NK-92 treated with Interleukin-12 subunit alpha and Interleukin-12 subunit beta, amount 100 ng/mL, for 24 hours (cell line): ENCODE results near the gene DBF4.
"Not testable (repeated sequence)": the region's sequence is repeated elsewhere in the genome, so short reads cannot be mapped to it uniquely, and the experiment has no call there.

Experiments
- DNase-seq: peaks from one replicate; lab custom pipeline; 2025; lab: John Stamatoyannopoulos, UW

Gene DBF4

DNA sequence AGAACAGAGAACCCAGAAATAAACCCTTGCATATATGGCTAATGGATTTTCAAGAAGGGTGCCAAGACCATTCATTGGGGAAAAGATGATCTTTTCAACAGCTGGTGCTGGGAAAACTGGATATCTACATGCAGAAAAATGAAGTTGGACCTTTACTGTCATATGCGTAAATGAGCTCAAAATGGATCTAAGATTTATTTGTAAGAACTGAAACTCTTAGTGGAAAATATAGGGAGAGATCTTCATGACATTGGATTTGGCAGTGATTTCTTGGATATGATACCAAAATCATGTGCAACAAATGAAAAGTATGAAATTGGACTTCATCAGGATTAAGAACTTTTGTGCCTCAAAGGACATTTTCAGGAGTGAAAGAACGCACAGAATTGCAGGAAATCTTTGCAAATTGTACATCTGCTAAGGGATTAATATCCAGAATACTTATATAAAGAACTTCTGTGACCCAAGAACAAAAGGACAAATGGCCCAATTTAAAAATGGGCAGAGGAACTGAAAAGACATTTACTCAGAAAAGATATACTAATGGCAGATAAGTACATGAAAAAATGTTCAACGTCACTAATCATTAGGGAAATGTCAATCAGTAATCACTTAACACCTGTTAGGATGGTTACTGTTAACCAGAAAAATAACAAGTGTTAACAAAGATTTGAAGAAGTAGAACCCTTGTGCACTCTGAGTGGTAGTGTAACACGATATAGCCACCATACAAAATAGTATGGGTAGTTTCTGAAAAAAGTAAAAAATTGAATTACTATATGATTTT, 6.1 kb downstream of the DBF4 start:
- DNase-seq, result no peak

GRCh38 chr7:87885018-87885417, 8.7 kb downstream of the DBF4 start:
- no peak for DNase-seq

- no peak for DNase-seq
Observed at GRCh38 chr7:87886875-87887274, 10.6 kb downstream of the DBF4 start.

DNA sequence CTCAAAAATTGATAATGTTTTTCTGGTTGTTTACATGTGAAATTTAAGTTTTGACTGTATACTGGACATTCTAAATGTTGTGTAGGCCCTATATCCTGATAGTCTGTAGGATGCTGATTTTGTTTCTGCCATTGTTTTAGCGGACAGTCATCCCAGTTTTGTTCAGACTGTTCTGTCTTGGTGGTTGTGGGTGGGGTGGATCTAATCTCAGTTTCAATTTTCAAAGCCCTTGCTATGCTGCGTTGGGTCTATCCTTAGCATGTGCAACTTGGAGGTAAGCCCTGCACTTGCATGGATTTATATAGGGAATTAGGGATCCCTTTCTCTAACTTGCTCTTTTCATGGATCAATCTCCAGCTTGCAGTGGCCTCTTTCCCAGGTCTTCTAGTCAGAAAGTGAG, 19.1 kb downstream of the DBF4 start:
- DNase-seq, result no peak

- no peak for DNase-seq
Observed at GRCh38 chr7:87899255-87899654, 23.0 kb downstream of the DBF4 start.

- not testable (repeated sequence) for DNase-seq
Observed at GRCh38 chr7:87907136-87907906, 31.0 kb downstream of the DBF4 start.

GRCh38 chr7:87908814-87909213, 32.5 kb downstream of the DBF4 start:
- not testable (repeated sequence) for DNase-seq

DNA sequence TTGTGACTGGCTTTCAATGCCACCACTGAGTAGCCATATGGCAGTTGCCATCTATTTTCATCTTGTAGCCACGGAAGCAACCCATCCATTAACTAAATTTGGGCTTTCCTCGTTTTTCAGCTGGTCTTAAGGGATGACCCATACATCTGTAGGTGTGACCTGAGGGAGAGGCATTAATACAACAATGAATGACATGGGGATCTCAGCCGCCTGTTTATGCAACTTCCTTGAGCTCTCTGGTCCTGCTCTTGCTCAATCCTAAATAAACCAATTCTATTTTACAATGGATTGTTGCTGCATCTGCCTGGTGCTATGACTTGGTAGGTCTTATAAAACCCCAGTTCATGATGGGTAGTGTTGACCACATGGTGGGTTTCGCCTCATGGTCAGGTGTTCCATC, 35.8 kb downstream of the DBF4 start:
- DNase-seq, result no peak

- no peak for DNase-seq
Observed at GRCh38 chr7:87918740-87919139, 42.4 kb downstream of the DBF4 start.

DNA sequence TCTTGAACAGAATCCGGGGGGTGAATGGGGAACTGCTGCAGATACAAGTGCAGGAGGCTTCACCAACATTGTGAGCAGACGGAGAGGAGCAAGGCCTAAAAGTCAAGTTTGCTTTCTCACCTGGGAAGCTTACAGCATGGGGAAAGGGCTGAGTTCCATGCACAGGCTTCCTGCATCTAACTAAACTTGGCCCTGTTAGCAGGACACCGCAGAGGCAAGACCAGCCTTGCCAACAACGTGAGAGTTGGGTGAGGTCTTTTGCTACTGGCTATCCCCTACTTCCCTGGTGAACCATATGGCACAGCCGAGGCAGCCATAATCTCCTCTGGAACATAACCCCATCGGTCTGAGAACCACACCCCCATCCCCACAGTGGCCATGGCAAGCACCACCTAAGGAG, 43.6 kb downstream of the DBF4 start:
- no peak for DNase-seq

GRCh38 chr7:87920578-87920977, 44.3 kb downstream of the DBF4 start:
- DNase-seq, result no peak

GRCh38 chr7:87922759-87923395, 46.6 kb downstream of the DBF4 start:
- not testable (repeated sequence) for DNase-seq

GRCh38 chr7:87926581-87927461, 50.5 kb downstream of the DBF4 start:
- DNase-seq, result no peak

DNA sequence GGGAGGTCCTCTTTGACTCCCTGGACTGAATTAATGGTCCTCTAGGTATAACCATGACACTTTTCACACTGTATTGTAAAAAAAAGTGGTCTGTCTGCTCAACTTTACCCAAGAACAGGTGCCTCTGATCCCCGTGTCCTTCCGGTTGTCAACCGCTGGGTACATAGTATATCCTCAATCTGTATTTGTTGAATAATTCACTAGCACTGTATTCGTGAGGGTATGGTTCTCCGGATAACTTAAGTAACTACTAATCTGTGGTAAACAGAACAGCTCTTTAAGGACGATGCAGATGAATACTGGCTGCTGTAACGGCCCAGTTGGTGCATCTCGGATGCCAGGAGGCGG, 57.3 kb downstream of the DBF4 start:
- no peak for DNase-seq

DNA sequence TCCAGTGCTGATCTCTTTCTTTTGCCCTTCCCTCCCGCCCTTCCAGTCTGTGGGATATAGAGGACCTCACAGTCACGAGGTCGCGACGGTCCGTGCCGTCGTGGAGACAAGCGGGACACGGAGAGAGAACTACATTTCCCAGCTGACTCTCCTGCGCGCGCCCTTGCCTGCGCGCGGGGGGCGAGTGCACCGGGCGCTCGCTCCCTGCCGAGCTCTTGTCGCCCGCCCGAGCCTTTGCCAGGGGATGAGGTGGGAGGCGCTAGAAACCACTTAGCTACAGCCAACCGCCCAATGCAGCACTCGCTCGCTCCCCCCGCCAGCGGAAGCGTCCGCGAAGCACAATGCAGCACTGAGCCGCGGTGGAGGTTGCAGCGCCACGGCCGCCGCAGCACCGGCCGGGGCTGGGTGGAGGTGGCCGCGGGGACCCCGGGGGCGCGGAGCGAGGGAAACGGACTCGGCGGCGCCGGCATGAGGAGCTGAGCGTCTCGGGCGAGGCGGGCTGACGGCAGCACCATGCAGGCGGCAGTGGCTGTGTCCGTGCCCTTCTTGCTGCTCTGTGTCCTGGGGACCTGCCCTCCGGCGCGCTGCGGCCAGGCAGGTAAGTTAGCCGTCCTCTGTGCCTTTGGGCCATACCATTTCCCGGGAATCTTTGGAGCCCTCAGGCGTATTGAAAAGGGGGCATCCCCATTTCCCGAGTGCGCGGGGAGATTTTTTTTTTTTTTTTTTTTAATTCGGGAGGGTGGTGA, 57.8 kb downstream of the DBF4 start, which contains the start of gene ADAM22:
Gene ADAM22, plus strand, starts transcription at position 299 of the 746 bp plus-strand sequence. Its CDS starts 215 bp downstream, at position 514.
- peak; percentile 84 for DNase-seq

- DNase-seq, result no peak
Observed at GRCh38 chr7:87934699-87935383, 58.5 kb downstream of the DBF4 start.

GRCh38 chr7:87935384-87935706, 59.1 kb downstream of the DBF4 start:
- DNase-seq, result no peak

DNA sequence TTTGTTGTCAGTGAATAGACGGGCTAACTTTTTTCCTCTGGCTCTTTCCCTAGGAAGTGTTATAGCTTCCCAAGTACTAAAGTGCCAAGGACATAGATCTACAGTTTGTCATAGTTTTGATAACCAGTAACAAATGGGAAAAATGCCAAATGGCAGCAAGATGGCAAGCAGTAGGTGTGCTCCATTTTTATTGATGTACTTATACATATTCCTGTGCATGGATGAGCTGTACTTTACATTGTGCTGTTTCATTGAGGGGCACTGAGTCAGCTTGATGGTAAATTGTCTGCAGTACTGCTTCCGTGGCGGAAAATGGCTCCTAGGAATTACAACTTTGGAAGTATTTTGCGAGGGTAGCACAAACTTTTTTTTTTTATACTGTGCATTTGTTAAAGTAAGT, 64.8 kb downstream of the DBF4 start:
- DNase-seq, result no peak

DNA sequence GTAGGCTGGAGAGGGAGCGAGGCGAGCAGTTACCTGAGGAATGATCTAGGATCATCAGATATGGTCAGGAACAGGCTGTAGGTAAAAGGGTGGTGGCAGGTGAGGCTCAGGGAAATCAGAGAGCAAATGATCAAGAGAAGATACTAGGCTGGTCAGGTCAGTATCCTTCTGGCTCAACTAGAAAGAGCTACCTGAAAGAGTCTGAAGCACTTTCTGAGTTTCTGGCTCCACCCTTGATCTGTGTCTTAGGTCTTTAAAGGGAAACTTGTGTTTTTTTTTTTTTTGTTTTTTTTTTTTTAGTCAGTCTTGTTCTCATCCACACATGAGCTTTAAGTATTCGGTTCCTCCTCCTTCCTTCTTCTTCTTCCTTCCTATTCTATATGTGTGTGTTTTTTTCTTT, 68.3 kb downstream of the DBF4 start:
- DNase-seq, result no peak

GRCh38 chr7:87945926-87946325, 69.6 kb downstream of the DBF4 start:
- DNase-seq, result not testable (repeated sequence)

DNA sequence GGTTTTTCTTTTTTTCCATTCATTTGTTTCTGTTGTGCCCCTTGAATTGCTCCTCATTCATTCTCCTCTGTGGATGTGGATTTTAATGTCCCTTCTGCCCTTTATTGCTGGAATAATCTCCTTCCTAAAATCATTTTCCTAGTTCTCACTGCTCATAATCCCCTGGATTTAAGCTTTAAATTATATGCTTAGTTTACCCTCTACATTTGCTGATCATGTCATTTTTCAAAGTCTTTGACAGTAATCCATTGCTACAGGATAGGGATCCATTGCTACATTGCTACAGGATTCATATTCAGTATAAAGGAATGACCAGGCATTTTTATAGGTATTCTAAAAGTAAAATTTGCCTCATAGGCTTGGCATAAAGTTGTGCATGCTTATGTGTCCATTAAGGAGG, 72.1 kb downstream of the DBF4 start:
- no peak for DNase-seq
